Measurements from ENCODE around the gene CR1.
"Not testable (repeated sequence)": the region's sequence is repeated elsewhere in the genome, so short reads cannot be mapped to it uniquely, and the experiment has no call there.

The CR1 gene

DNA sequence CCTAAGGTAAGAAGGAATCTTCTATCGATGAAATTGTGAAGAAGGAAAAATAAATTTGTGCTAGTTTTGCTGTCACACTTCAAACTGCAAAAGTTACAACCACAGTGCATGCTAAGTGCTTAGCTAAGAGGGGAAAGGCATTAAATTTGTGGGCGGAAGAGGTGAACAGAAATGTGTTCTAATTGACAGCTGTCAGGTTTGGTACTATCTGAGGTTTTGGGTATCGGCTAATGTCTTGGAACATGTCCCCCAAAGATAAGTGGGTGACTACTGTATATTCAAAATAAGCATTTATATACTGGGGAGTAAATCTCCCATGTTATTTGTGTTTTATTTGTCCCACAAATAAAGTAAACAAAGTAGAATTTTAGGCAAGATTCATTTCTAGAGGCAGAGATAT is 8.0 kb downstream of the CR1 start:
- DNase-seq (ENCODE audit: low read depth in 2 of 2): no peak

DNA sequence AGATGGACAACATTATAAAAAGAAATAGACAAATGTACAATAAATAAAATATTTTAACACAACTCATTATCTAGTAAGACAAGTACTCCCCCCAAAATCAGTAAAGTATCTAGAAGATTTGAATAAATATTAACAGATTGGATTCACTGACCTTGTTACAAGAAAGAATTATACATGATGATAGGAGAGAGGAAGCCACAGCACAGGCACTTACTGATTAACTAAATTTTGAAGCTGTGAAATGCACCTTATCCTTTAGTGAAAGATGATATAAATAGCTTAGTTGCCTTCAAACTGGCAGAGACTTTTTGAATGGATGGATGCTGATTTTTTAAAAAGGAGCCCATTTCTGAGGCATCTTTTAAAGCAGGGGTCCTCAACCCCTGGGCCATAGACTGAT is 8.5 kb downstream of the CR1 start:
- DNase-seq (ENCODE audit: low read depth in 2 of 2): no peak

DNA sequence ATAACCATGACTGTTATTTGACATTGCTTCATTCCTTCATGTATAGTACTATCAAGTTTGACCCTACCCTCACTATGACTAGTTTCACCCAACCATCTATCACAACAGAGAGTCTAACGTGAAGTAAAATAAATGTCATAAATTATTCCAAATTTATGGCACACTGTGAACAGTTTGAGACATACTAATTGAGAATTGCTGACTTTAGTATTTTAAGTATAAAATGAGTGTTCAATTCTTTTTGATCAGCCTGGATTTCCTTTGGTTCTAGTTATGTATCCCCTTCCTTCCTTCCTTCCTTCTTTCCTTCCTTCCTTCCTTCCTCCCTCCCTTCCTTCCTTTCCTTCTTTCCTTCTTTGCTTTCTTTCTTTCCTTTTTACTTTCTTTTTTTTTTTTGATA is 14.5 kb downstream of the CR1 start:
- DNase-seq (ENCODE audit: low read depth in 2 of 2): no peak

DNA sequence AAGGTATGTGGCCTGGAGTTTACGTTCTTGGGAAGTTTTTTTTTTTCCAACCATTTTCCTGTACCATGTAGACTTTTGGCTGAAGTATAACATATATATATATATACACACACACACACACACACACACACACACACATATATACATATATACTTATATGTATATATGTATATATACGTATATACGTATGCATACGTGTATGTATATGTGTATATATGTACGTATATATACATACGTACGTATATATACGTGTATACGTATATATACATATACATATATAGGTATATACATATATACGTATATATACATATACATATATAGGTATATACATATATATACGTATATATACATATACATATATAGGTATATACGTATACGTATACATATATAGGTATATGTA is 18.9 kb downstream of the CR1 start:
- no peak for DNase-seq (ENCODE audit: low read depth in 2 of 2)

DNA sequence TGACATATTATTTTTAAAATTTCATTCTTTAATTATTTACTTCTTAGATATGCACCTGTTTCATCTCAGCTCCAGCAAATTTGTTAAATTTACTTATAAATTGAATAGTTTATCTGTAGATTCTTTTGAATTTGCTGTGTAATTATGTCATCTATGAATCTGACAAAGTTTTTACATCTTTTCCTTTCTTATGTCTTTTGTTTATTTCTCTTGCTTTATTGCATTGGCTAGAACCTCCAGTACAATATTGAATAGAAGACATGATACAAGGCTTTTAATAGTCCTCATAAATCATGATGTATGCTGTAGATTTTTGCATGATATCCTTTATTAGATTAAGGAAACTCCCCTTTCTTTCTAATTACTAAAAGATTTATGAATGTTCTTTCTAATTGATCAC is 20.8 kb downstream of the CR1 start:
- DNase-seq (ENCODE audit: low read depth in 2 of 2): no peak

DNA sequence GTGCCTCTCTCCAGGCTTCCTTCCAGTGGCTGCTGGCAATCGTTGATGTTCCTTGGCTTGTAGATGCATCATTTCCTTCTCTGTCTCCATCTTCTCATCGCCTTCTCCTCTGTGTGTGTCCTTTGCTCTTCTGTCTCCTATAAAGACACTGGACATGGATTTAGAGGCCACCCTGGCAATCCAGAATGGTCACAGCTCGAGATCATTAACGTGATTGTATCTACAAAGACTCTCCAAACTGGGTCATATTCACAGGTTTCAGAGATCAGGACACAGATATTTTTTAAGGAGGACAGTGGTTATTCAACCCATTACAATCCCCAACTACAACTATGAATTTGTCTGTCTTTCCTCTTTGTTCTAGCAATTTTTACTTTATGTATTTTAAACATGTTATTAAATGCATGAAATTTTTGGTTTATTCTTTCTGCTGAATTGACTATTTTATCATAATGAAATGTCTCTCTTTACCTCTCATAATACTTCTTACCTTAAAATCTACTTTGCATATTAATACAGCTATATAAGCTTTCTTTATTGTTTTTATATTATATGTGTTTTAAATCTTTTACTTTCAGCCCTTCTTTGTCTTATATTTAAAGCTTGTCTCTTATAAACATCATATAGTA is 22.8 kb downstream of the CR1 start:
- no peak for DNase-seq (ENCODE audit: low read depth in 2 of 2)

DNA sequence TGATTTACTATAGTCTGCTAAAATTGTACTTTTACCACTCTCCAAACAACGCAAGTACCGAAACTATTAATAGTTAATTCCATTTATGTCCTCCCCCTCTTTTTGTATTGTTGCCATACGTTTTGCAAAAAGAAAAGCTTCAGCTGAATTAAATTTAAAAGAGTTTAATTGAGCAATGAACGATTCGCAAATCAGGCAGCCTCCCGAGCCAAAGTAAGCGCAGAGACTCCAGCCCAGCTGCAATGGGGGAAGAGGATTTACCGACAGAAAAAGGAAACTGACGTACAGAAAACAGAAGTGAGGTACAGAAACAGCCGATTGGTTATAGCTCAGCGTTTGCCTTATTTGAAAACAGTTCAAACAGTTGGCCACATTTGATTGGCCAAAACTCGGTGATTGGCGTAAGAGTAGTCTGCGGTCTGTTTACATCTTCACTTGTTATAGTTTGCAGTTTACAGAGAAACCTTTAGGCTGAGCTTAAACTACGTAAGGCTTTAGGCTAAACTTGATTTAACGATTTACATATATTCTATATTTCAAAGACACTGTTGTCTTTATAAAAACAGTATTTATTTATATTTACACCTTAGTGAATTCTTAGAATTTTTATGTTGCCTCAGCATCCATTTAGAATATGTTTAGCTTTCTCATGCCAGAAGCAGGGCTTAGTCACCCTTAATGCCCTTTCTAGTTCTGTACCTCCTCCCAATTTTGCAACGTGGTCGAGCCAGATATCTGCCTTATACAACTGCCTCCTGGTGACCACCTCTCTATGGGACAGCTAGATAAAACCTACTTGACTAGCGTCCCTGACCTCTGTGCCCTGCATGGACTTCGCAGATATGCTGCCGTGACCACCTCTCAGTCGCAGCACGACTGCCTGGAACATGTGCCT is 23.8 kb downstream of the CR1 start:
- no peak for DNase-seq (ENCODE audit: low read depth in 2 of 2)

DNA sequence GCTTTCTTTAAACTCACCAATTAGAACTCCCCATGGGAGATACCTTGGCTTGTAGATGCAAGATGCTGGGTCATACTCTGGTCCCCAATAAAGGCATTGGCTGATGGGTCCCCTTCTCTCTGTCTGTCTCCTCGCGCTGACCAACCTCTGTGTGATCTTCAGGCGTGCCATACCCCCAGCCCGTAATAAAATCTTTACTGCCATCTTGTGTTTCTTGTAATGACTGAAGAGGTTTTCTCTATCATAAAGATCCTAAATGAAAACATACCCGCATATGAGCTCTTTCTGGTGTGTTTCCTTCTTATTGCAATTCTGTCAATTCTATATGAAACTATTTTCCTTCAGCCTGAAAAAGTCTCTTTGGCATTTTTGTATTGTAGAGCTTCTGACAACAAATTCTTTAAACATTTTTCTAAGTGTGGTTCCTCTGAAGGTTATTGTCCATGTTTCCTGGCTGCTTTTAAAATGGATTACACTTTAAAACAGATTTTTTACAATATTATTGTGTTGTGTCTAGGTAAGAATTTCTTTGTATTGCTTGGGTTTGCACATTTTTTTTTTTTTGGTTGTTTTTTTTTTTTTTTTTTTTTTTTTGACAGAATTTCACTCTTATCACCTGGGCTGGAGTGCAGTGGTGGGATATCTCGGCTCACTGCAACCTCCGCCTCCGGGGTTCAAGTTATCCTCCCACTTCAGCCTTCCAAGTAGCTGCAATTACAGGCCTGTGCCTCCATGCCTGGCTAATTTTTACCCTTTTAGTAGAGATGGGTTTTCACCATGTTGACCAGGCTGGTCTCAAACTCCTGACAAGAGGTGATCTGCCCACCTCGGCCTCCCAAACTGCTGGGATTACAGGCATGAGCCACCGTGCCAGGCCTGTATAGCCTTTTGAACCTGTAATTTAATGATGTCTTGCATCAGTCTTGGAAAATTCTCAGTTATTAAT is 24.7 kb downstream of the CR1 start:
- DNase-seq (ENCODE audit: low read depth in 2 of 2): not testable (repeated sequence)

DNA sequence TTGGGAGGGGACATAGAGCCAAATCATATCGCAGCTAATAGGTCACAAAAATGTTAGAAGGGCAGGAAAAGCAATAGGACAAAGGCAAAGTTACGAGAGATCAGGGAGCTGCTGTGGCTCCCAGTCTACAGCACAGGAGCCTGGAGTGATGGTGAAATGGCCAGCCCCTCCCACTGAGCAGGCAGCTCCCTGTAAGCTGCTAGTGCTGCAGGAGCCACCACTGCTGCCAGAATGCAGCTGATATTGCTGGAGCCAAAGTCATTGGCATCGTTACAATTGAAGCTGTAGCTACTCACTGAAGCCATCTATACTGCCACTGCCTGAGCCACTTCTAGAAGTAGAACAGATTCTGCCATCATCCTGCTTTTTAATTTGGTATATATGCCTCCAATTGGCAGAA is 29.3 kb downstream of the CR1 start:
- DNase-seq (ENCODE audit: low read depth in 2 of 2): not testable (repeated sequence)

DNA sequence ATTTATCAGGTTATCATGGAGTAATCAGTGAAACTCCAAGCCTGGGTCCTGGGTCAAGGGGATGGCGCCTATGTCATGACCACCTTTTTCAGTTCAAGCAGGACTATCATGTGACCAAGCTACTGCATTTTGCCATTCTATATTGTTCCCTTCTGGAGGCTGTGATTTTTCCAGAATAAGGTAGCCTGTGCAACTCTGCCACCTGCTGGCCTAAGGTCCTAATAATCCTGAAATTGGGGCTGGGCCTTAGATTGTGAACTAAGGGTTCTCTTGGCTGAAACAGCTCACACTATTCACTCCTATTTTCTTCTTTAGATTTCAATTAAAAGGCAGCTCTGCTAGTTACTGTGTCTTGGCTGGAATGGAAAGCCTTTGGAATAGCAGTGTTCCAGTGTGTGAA is 32.4 kb downstream of the CR1 start:
- DNase-seq (ENCODE audit: low read depth in 2 of 2): not testable (repeated sequence)

DNA sequence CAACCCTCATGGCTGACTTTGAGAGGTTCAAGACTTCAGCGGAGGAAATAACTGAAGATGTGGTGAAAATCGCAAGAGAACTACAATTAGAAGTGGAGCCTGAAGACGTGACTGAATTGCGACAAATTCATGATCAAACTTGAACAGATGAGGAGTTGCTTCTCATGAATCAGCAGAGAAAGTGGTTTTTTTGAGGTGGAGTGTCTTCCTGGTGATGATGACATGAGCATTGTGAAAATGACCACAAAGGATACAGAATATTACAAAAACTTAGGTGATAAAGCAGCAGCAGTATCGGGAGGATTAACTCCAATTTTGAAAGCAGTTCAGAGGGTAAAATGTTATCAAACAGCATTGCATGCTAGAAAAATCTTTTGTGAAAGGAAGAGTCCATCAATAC is 40.3 kb downstream of the CR1 start:
- DNase-seq (ENCODE audit: low read depth in 2 of 2): not testable (repeated sequence)

DNA sequence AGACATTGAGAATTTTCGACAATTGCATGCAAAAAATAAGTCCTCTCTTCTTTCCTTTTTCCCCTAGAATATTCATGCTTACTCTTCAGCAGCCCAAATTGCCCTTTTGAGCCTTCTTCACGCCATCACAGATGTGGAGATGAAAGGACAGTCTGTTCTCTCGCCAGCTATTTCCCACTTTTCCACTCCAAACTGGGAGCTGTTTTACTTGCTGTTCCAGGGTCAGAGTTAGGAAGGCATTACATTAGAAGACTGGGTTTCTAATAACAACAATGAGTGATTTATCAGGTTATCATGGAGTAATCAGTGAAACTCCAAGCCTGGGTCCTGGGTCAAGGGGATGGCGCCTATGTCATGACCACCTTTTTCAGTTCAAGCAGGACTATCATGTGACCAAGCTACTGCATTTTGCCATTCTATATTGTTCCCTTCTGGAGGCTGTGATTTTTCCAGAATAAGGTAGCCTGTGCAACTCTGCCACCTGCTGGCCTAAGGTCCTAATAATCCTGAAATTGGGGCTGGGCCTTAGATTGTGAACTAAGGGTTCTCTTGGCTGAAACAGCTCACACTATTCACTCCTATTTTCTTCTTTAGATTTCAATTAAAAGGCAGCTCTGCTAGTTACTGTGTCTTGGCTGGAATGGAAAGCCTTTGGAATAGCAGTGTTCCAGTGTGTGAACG is 50.9 kb downstream of the CR1 start:
- not testable (repeated sequence) for DNase-seq (ENCODE audit: low read depth in 2 of 2)

DNA sequence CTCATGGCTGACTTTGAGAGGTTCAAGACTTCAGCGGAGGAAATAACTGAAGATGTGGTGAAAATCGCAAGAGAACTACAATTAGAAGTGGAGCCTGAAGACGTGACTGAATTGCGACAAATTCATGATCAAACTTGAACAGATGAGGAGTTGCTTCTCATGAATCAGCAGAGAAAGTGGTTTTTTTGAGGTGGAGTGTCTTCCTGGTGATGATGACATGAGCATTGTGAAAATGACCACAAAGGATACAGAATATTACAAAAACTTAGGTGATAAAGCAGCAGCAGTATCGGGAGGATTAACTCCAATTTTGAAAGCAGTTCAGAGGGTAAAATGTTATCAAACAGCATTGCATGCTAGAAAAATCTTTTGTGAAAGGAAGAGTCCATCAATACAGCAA is 58.9 kb downstream of the CR1 start:
- DNase-seq (ENCODE audit: low read depth in 2 of 2): not testable (repeated sequence)

DNA sequence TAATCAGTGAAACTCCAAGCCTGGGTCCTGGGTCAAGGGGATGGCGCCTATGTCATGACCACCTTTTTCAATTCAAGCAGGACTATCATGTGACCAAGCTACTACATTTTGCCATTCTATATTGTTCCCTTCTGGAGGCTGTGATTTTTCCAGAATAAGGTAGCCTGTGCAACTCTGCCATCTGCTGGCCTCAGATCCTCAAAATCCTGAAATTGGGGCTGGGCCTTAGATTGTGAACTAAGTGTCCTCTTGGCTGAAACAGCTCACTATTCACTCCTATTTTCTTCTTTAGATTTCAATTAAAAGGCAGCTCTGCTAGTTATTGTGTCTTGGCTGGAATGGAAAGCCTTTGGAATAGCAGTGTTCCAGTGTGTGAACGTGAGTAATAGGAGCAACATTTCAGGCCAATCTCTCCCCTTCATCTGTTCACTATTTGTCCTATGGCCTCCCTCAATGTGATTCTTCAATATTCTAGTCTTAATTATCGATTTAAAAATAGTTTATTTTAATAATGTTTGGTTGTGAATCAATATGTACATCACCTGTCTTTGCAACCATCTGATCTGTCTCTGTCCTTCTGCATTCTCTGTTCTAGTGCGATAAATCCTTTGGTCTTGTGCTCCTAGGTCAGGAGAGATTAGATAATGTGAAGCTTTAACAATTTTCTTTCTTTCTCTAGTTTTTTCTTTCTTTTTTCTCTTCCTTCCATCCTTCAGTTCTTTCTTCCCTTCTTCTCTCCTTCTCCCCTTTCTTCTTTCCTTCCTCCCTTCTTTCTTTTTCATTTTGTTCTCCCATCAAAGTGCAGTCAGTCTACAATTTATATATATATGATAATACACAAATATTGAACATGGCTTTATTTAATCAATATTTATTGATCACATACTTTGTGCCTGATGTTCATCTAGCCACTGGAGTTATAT is 69.8 kb downstream of the CR1 start:
- DNase-seq (ENCODE audit: low read depth in 2 of 2): no peak

DNA sequence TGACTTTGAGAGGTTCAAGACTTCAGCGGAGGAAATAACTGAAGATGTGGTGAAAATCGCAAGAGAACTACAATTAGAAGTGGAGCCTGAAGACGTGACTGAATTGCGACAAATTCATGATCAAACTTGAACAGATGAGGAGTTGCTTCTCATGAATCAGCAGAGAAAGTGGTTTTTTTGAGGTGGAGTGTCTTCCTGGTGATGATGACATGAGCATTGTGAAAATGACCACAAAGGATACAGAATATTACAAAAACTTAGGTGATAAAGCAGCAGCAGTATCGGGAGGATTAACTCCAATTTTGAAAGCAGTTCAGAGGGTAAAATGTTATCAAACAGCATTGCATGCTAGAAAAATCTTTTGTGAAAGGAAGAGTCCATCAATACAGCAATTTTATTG is 76.0 kb downstream of the CR1 start:
- not testable (repeated sequence) for DNase-seq (ENCODE audit: low read depth in 2 of 2)

DNA sequence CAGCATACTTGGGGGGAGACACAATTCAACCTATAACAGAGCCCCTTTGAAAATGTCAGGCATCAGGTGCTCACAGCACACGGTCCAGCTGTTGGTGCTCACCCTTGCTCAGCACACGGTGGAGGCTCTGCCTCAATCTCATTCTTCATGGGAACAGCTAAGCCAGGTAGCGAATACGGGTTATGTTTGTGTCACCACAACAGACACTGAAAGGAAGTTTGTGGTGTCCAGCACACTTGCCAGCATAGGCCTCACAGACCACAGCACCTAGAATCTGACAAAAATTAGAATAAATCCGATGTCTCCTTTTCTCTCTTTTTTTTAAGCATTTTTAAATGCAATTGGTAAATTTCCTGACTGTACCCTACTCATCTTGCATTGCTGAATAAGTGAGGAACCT is 77.1 kb downstream of the CR1 start:
- DNase-seq (ENCODE audit: low read depth in 2 of 2): not testable (repeated sequence)

DNA sequence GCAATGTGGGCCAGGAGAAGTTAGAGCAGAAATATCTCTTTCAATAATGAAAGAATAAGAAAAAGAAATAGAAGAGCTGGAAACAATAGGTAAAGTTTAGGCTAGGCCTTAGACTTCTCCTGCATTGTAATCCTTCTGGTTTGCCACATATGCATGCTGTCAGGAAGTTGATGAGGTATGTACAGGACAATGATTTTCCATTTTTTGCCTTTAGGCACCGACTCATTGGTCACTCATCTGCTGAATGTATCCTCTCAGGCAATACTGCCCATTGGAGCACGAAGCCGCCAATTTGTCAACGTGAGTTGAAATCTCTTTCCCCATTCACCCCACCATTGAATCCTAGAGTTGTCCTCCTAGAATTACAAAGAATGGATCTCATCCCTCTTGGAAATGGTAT is 79.4 kb downstream of the CR1 start:
- not testable (repeated sequence) for DNase-seq (ENCODE audit: low read depth in 2 of 2)

DNA sequence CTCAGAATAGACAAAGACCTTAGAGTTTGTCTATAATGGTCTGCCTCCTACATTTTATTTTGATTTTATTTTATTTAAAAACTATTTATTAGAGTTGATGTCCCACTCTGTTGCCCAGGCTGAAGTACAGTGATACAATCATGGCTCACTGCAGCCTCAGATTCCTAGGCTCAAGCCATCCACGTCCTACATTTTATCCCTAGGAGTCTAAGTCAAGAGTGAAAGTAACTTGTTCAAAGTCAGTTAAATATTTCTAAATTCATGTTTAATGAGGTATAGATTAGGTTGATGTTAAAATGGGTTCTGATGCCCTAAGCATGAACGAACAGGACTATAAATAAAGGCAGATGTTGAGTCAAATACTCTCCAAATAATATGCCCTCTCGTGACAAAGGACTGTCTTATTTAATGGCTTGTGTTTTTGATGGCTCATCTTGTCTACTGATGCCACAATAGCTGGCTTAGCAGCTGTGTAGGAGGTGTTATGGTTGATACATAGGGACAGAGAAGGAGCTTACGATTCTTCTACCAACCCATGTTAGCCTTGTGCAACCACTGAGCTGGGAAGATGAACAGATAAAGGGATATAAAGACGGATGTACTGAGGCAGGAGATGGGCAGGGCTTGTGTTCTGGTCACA is 83.0 kb downstream of the CR1 start:
- no peak for DNase-seq (ENCODE audit: low read depth in 2 of 2)

DNA sequence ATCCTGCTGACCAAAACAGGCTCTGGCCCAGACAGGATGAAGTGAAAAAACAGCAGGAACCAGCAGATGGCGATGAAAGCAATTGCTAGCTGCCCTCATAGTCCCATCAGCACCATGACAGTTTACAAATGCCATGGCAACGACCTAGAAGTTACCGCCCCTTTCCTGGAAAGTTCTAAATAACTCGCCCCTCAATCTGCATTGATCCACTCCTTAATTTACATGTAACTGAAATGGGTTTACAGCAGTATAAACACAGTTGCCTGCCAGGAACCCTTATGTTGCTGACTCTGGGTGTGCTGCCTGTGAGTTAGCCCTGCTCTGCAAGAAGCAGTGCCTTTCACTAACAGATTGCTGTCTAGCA is 83.5 kb downstream of the CR1 start:
- DNase-seq (ENCODE audit: low read depth in 2 of 2): no peak

DNA sequence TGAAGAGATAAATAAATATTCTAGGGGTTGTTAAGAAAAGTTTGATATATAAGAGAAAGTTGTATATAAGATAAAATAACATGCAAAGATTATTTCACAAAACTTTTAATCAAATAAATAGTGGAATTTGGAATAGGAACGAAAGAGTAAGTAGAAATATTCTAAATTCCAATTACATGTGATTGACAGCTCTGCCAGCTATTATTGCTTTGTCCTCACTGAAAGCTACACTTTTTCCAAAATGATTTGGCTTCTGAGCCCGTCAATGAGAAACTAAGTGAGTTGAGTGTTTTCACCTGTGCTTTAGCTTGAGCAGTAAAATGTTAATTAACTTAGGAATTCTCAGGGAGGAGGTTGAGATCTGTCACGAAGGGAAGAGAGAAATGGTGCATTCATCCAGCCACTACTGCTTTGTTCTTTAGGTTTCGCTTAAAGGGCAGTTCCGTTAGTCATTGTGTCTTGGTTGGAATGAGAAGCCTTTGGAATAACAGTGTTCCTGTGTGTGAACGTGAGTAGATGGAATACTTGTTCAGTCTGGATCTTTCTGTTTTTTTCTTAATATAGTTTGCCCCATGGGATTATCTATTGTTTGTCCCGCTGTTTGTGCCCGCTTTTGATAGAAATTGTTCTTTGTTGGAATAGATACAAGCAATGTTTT is 85.7 kb downstream of the CR1 start:
- no peak for DNase-seq (ENCODE audit: low read depth in 2 of 2)

All from stimulated activated CD8-positive, alpha-beta memory T cell treated with anti-CD3 and anti-CD28 coated beads, Interleukin-7, amount 100 ng/mL, for 1 hour (primary cell).